ENCODE measurements around the gene PHLPP2. TPM values are rescaled to one million over a fixed set of nuclear protein-coding genes. Genes with fewer than 3 reads are reported as not detected.

The PHLPP2 gene
- total RNA-seq = 10 to 100 TPM in 1 of 9 donors, 1 to 10 TPM in 8; 4.1 to 11.3 (median 7.9) TPM
- 1 to 10 TPM; 2.8 to 6.0 (median 4.2) TPM for polyA plus RNA-seq
- long read RNA-seq, donor 1 = 0 reads
- long read RNA-seq, donor 2 = 0 reads
- long read RNA-seq, donor 3 = 0 reads
- long read RNA-seq, donor 4 = 0 reads
- long read RNA-seq, donor 5, full-length matches to known transcripts = 1 of 7 reads
- long read RNA-seq, donor 5, partial matches to known transcripts = 0 of 7 reads
- long read RNA-seq, donor 5, other reads (novel, unspliced or antisense) = 6 of 7 reads
- long read RNA-seq, donor 6 = 0 reads
- long read RNA-seq, donor 7 = 0 reads
- long read RNA-seq, donor 8 = 0 reads
- long read RNA-seq, donor 9 = 0 reads
- long read RNA-seq, donor 10 = 0 reads

DNA sequence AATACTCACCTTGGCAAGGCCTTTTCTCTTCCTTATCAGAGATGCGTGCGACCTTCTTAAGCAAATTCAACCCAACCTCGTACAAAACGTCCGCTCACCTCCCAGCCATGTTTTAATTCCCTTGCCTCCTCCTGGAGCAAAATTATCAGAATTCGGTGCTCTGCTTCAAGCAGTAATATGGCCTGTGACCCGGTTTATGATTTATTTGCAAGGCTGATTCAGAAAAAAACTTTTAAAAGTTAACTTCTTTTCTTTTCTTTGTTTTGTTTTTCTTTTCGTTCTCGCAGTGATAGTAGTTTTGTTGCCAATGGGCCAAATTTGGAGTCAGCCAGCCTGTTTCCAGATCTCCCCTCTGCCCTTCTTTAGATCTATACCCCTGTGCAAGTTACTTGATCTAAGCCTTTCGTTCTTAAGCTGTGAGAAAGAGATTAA lies at the start of gene PHLPP2:
PHLPP2 (minus strand) TSS at position 382 of the 432 bp plus-strand sequence. CDS start 9,906 bp downstream, outside the sequence.
- Histone ChIP-seq H3K27ac (peak within 1 kb of the TSS; percentile 29 to 95 (median 89)), H3K36me3 (replicated peaks in 1 of 2) (no peaks in the 10 kb centered on the region), H3K4me3 (peak within 1 kb of the TSS; percentile 25 to 98 (median 67)), H3K27me3 (no peaks in the 10 kb centered on the region), H3K4me1 (replicated peaks in 1 of 2) (peaks cover 0 to 27% of the 10 kb centered on the region in 2 donors), H3K9me3 (replicated peaks in 1 of 3) (no peaks in the 10 kb centered on the region)
- no peak for TF ChIP-seq CTCF (IDR thresholded peaks at IDR 0.05)
- no peak for TF ChIP-seq POLR2A (IDR thresholded peaks at IDR 0.05)
- intact Hi-C loops (cut with DNase I) = no loop called here
- WGBS, 4 donors = 11 to 16% (median 13%) methylated on average over 10 of the region's 10 CpGs
- DNase-seq = no peak

GRCh38 chr16:71771571-71771970 lies 47.1 kb upstream of the PHLPP2 start:
- no peak overlapping the region for H3K4me3 ChIP-seq
- no peaks in the 10 kb centered on the region for H3K9me3 ChIP-seq (replicated peaks in 1 of 3)
- no peak overlapping the region for H3K27ac ChIP-seq
- no peaks in the 10 kb centered on the region for H3K27me3 ChIP-seq
- peaks cover 12 to 22% of the 10 kb centered on the region in 2 donors for H3K4me1 ChIP-seq (replicated peaks in 1 of 2)
- H3K36me3 ChIP-seq (replicated peaks in 1 of 2) = peaks cover 0 to 28% of the 10 kb centered on the region in 2 donors
- intact Hi-C loops (cut with DNase I) = no loop called here
- TF ChIP-seq POLR2A (IDR thresholded peaks at IDR 0.05) = no peak
- no peak for TF ChIP-seq CTCF (IDR thresholded peaks at IDR 0.05)
- DNase-seq = no peak

DNA sequence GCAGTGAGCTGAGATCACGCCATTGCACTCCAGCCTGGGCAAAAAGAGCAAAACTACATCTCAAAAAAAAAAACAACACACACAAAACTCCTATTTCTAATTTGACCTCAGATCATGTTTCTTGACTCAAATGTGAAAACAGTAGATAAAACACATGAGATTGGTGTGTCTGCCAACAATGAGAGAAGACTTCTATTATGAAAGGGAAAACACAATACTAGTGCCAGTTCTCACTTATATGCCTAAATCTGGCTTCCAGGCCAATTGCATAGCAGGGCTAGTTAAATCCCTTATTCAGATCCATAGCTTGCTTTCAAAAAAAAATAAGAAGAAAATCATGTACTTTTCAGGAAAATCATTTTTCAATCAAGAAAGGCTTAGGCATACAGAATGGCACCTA lies 44.7 kb upstream of the PHLPP2 start:
- DNase-seq = no peak
- 94 to 100% (median 95%) methylated on average over 1 of the region's 1 CpG for WGBS, 4 donors
- H3K27me3 ChIP-seq = no peaks in the 10 kb centered on the region
- no peak overlapping the region for H3K4me3 ChIP-seq
- H3K27ac ChIP-seq = peak overlapping the region in 2 of 5 donors; percentile 11 to 12
- peaks cover 0 to 33% of the 10 kb centered on the region in 2 donors for H3K36me3 ChIP-seq (replicated peaks in 1 of 2)
- TF ChIP-seq POLR2A (IDR thresholded peaks at IDR 0.05) (no peak), CTCF (IDR thresholded peaks at IDR 0.05) (no peak)
- peaks cover 27 to 34% of the 10 kb centered on the region in 2 donors for H3K4me1 ChIP-seq (replicated peaks in 1 of 2)
- H3K9me3 ChIP-seq (replicated peaks in 1 of 3) = no peaks in the 10 kb centered on the region
- intact Hi-C loops (cut with DNase I) = no loop called here

DNA sequence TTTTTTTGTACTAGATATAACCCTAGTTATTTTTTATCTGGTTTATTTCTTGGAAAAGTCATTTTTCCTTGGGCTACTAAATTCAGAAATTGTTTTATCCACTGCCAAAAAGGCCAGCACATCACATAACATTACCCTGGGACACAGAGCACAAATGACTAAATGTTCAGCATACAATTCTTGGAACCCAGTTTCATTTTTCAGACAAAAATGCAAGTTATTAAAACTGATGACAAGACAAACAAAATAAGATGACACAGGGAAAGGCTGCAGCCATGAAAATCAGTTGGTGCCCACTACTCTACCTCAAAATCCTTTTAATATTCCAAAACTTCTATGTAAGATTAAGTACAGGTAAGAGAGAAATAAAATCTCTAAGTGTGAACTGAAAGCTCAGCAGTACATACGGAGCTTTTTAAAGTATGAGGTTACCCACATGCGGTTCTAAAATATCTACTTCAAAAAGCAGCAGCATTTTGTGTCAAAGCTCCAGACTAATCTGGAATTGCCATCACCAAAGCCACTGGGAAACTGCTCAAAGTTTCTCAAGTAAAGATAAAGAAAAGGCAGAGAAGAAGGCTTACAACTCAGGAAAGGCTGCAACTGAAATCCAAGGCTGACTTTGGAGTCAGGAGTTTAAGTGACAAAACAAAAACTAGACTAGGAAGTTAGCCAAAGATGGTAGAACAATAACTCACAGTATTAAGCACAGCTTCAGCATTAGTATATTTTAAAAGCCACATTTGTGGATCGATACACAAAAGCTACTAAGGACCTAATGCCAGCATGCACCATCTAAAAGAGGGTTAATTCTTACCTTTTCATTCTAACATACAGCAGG lies 42.8 kb upstream of the PHLPP2 start:
- Histone ChIP-seq H3K27me3 (no peaks in the 10 kb centered on the region), H3K4me3 (peak overlapping the region in 2 of 4 donors; percentile 7 to 16), H3K9me3 (replicated peaks in 1 of 3) (no peaks in the 10 kb centered on the region), H3K4me1 (replicated peaks in 1 of 2) (peaks cover 27 to 34% of the 10 kb centered on the region in 2 donors), H3K27ac (peak overlapping the region; percentile 33 to 74 (median 69)), H3K36me3 (replicated peaks in 1 of 2) (peaks cover 0 to 38% of the 10 kb centered on the region in 2 donors)
- peak in 1 of 2 donors; percentile 27 for TF ChIP-seq POLR2A (IDR thresholded peaks at IDR 0.05)
- no peak for TF ChIP-seq CTCF (IDR thresholded peaks at IDR 0.05)
- no peak for DNase-seq
- intact Hi-C loops (cut with DNase I) = no loop called here
- WGBS, 4 donors = 47 to 56% (median 51%) methylated on average over 3 of the region's 3 CpGs
